ENCODE data around the gene KBTBD12.

DNA sequence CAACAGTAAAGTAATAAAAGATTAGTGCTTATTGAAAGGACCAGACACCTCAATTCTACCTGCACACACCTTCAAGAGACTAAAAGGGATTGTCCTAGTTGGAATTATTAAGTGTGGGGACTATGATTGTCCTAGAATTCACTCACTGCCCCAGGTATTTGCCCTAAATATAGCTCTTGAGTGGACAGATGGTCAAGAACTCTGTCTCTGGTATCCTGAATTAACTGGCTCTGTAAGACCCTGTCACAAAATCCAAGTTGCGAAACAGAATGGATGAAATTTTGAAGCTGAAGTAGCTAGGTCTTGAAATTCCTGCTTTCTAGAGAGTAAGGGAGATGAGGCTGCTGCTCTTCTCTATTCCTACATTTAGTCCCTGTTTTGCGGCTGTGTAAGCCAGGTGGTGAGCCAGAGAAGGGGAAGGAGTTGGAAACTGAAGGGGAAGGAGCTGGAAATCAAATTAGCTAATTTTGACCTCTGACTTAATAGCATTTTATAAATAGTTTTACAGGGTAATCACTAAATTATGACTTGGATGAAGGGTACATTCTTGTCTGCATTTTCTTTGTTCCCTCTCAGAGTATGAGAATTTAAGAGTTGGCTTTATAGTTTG is 34.5 kb downstream of the KBTBD12 start:
- no peak for TF ChIP-seq FOS (IDR thresholded peaks at IDR 0.05; ENCODE audit: borderline replicate concordance, insufficient read depth, low read length)
- TF ChIP-seq EZH2 (IDR thresholded peaks at IDR 0.05; ENCODE audit: borderline replicate concordance, low read depth, low read length, severe bottlenecking): no peak
- TF ChIP-seq, protein P1, sequence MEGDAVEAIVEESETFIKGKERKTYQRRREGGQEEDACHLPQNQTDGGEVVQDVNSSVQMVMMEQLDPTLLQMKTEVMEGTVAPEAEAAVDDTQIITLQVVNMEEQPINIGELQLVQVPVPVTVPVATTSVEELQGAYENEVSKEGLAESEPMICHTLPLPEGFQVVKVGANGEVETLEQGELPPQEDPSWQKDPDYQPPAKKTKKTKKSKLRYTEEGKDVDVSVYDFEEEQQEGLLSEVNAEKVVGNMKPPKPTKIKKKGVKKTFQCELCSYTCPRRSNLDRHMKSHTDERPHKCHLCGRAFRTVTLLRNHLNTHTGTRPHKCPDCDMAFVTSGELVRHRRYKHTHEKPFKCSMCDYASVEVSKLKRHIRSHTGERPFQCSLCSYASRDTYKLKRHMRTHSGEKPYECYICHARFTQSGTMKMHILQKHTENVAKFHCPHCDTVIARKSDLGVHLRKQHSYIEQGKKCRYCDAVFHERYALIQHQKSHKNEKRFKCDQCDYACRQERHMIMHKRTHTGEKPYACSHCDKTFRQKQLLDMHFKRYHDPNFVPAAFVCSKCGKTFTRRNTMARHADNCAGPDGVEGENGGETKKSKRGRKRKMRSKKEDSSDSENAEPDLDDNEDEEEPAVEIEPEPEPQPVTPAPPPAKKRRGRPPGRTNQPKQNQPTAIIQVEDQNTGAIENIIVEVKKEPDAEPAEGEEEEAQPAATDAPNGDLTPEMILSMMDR (IDR thresholded peaks at IDR 0.05; ENCODE audit: extremely low read depth in 1 of 2, insufficient read depth in 1 of 2, low read depth in 1 of 2, low read length in 2 of 2): no peak
- TF ChIP-seq POLR2AphosphoS5 (IDR thresholded peaks at IDR 0.05; ENCODE audit: insufficient read depth, low read depth, low read length): no peak
- TF ChIP-seq POLR2A (IDR thresholded peaks at IDR 0.05; ENCODE audit: low read depth, low read length): no peak
- no peak for TF ChIP-seq JUN (IDR thresholded peaks at IDR 0.05; ENCODE audit: borderline replicate concordance, insufficient read depth, insufficient read length, low read depth)
- TF ChIP-seq, protein P2, sequence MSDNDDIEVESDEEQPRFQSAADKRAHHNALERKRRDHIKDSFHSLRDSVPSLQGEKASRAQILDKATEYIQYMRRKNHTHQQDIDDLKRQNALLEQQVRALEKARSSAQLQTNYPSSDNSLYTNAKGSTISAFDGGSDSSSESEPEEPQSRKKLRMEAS (IDR thresholded peaks at IDR 0.05; ENCODE audit: insufficient read depth, insufficient read length): no peak
- no peak for TF ChIP-seq GATA2 (IDR thresholded peaks at IDR 0.05; ENCODE audit: insufficient read depth, insufficient read length, low read depth, low read length)
- no peak for TF ChIP-seq MYC (IDR thresholded peaks at IDR 0.05; ENCODE audit: low read depth, low read length)
